ENCODE measurements around the gene ZNF575.
A peak's percentile ranks its signal among the peaks of the same experiment; 100 is the strongest.

The ZNF575 gene

DNA sequence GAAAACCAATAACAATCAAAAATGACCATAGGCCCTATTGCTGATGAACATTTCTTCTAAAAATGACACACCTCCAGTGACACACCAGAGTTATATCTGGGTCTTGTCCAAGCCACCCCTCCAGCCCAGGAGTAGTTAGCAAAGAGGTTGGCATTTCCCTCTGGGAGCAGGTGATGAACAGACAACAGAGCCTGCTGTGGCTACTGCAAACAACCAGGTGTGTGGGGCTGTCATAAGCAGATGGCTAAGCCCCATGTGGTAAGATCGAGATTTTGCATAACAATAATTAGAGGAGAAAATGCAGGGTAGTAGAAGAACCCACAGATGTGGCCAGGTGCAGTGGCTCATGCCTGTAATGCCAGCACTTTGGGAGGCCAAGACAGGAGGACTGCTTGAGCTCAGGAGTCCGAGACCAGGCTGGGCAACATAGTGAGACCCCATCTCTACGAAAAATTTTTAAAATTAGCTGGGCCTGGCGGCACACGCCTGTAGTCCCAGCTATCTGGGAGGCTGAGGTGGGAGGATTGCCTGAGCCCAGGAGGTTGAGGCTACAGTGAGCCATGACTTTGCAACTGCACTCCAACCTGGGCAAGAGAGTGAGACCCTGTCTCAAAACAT, 37.3 kb downstream of the ZNF575 start:
- TF ChIP-seq, protein P1, sequence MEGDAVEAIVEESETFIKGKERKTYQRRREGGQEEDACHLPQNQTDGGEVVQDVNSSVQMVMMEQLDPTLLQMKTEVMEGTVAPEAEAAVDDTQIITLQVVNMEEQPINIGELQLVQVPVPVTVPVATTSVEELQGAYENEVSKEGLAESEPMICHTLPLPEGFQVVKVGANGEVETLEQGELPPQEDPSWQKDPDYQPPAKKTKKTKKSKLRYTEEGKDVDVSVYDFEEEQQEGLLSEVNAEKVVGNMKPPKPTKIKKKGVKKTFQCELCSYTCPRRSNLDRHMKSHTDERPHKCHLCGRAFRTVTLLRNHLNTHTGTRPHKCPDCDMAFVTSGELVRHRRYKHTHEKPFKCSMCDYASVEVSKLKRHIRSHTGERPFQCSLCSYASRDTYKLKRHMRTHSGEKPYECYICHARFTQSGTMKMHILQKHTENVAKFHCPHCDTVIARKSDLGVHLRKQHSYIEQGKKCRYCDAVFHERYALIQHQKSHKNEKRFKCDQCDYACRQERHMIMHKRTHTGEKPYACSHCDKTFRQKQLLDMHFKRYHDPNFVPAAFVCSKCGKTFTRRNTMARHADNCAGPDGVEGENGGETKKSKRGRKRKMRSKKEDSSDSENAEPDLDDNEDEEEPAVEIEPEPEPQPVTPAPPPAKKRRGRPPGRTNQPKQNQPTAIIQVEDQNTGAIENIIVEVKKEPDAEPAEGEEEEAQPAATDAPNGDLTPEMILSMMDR (IDR thresholded peaks at IDR 0.05; ENCODE audit: extremely low read depth, missing control alignments), result no peak
- no peak for DNase-seq (ENCODE audit: low spot score)

DNA sequence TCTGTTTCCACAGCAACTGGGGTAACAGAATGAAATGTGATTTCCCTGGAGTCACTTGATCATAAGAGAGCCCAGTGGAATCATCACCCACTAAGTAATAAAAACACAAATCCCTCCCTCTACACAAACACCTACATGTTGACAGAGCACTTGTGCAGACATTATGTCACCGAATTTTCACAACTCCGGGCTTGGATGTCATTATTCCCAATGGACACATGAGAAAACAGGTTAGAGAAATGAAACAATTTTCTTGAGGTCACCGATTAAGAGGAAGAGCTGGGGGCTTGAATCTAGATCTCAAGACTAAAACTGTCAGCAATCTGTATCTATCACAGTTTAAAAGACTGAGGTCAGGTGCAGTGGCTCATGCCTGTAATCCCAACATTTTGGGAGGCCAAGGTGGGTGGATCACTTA, 39.2 kb downstream of the ZNF575 start:
- TF ChIP-seq, protein P1 (IDR thresholded peaks at IDR 0.05; ENCODE audit: extremely low read depth, missing control alignments), result no peak
- DNase-seq (ENCODE audit: low spot score), result no peak

DNA sequence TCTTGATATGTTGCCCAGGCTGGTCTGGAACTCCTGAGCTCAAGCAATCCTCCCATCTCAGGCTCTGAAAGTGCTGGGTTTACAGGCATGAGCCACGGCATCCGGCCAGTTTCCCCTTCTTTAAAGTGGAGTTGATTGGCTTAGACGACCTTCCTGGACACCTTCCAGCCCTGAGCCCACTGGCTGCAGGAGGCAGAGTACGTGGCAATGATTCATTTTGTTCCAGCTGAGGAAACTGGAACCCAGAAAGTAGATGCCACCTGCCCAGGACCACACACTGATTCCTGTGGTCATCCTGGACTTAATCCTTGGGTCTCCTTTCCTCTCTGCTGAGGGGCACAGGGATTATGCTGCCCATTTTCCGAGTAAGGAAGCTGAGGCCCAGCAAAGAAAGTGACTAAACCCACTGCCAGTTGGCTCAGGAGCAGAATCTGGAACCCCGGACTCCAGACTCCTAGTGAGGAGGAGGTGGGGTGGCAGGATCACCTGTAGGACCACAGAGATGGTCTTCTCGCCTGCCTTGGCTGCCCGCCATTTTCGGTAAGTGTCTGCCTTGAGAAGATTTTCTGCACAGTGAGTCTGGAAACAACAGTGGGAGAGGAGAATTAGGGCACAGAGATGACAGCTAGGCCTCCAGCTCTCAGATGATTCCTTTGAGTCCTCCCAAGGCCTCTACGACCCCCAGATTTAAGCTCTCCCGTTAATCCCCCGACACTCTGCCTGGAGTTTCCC, 41.6 kb downstream of the ZNF575 start:
- TF ChIP-seq, protein P1 (IDR thresholded peaks at IDR 0.05; ENCODE audit: extremely low read depth, missing control alignments), result no peak
- DNase-seq (ENCODE audit: low spot score), result no peak

DNA sequence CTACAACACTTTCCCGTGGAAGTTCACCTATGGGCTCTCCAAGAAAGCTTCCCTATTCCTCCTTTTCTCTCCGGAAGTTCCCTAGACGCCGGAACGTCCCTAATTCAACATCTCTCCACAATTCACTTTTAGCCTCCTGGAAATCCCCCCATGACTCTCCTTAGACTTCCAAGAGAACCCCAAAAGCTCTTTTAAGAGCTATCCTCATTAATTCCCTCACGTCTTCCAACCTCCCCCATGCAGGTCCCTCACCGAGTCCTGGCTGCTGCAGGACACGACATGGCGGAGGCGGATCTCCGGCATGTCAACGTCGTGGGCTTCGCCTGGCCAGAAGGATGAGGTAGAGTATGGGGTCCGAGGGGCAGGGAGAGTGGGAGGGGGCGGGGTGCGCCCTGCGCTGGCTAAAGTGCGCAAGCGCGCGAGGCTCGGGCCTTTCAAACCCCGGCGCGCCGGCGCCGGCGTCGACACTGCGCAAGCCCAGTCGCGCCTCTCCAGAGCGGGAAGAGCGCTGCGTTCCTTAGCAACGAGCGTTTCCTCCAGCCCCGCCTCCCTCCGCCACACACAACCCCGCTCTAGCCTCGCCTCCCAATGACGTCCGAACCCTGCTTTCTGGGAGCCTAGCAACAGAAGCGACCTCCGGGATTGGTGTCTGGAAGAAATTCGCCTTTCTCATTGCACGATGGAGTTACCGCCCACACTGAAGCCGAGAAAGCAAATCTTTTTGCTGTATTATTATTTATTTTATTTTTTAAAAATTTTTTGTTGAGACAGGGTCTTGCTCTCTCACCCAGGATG, 42.4 kb downstream of the ZNF575 start, which contains the start of the genes PINLYP and XRCC1:
Gene PINLYP (plus strand): TSS at position 646 of the 795 bp plus-strand sequence. CDS start 1,391 bp downstream, outside the sequence.
Gene XRCC1 (minus strand): TSS at position 372 of the 795 bp plus-strand sequence. CDS start 69 bp downstream, at position 303.
- DNase-seq (ENCODE audit: low spot score), result peak; percentile 96
- TF ChIP-seq, protein P1 (IDR thresholded peaks at IDR 0.05; ENCODE audit: extremely low read depth, missing control alignments), result no peak

DNA sequence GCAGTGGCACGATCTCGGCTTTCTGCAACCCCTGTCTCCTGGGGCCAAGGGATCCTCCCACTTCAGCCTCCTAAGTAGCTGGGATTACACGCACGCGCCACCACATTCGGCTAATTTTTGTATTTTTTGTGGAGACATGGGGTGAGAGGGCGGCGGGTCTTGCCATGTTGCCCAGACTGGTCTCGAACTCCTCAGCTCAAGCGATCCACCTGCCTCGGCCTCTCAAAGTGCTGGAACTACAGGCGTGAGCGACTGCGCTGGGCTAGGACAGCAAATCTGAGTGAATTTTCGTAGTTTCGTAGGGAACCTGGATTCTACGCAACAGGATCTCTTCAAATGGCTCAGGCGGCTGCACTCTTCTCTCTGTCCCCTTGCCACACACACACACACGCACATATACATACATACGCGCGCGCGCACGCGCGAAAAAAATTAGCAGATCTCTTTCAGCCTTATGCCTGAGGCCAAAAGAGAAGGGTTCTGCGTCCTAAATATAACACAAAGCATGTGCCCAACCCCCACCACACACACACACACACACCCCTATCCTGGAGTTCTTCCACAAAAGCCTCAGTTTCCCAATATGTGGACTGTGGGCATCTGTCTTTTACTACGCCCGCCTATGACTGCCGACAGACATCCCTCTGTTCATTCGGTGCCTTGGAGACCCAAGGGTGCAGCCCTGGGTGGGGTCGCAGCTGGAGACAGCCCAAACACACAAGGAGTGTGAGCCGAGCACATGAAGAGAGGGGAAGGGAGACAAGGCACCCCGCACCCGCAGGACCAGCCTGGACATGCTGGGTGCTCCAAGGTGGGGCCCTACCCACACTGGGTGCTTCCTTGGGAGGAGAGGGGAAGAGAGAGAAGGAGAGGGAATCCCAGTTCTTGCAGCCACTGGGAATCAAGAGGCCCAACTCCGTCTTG, 43.2 kb downstream of the ZNF575 start:
- no peak for DNase-seq (ENCODE audit: low spot score)
- TF ChIP-seq, protein P1 (IDR thresholded peaks at IDR 0.05; ENCODE audit: extremely low read depth, missing control alignments), result no peak

DNA sequence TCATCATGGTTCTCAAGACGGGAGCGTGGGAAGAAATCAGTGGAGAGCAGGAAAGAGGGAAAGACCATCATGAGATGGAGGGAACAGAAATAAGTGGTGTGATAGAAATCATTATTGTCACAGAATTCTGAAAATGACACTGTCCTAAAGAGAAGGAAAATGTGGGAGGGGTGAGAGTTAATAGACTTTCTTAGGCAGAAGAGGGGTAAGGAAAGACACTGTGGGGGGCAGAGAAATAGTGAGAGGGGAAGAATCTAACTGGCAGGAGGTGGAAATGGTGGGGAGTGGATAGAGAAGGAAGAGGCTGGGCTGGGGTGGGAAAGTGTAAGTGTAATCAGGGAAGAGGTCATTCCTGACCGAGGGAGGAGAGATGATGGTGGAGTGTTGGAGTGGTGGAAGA, 45.8 kb downstream of the ZNF575 start:
- TF ChIP-seq, protein P1 (IDR thresholded peaks at IDR 0.05; ENCODE audit: extremely low read depth, missing control alignments), result no peak
- DNase-seq (ENCODE audit: low spot score), result no peak

Data from GM20000 (cell line).